GM12878 (cell line): ENCODE data around the gene IL22RA2. TPM values are rescaled to one million over a fixed set of nuclear protein-coding genes. Genes with fewer than 3 reads are reported as not detected.

ENCODE experiments used
- ATF3 ChIP-seq: IDR thresholded peaks from 2 replicates; pipeline ENCODE4 v1.6.1; 2011; ENCODE audit warnings: low read depth, mild to moderate bottlenecking, low read length, moderate library complexity, borderline replicate concordance; ENCODE audit errors: extremely low read depth
- BRCA1 ChIP-seq: IDR thresholded peaks from 2 replicates; pipeline ENCODE4 v1.6.1; 2011; ENCODE audit warnings: low read depth, low read length, improper control_type of control experiment
- CUX1 ChIP-seq: IDR thresholded peaks from 2 replicates; pipeline ENCODE4 v1.6.1; 2012; ENCODE audit warnings: improper control_type of control experiment, low read depth, low read length; ENCODE audit not compliant: insufficient replicate concordance
- ESRRA ChIP-seq: IDR thresholded peaks from 2 replicates; pipeline ENCODE4 v1.6.1; 2012; ENCODE audit warnings: mild to moderate bottlenecking, low read length, improper control_type of control experiment
- FOXM1 ChIP-seq: IDR thresholded peaks from 2 replicates; pipeline ENCODE4 v1.6.1; 2012; ENCODE audit warnings: low read depth, mild to moderate bottlenecking, inconsistent platforms, low read length, moderate library complexity
- MAX ChIP-seq: IDR thresholded peaks from 2 replicates; pipeline ENCODE4 v1.6.1; 2012; ENCODE audit warnings: low read depth, low read length, improper control_type of control experiment
- MEF2A ChIP-seq: IDR thresholded peaks from 2 replicates; pipeline ENCODE4 v1.6.1; 2011; ENCODE audit warnings: low read depth, mild to moderate bottlenecking, low read length, moderate library complexity; ENCODE audit not compliant: insufficient read depth
- MYB ChIP-seq: fragments of 150-350 bp; IDR thresholded peaks from 2 replicates; pipeline ENCODE4 v1.6.1; 2014; ENCODE audit warnings: mild to moderate bottlenecking, low read depth, low read length, borderline replicate concordance
- NFIC ChIP-seq: IDR thresholded peaks from 2 replicates; pipeline ENCODE4 v1.6.1; 2012; ENCODE audit warnings: low read depth, mild to moderate bottlenecking, inconsistent platforms, low read length, moderate library complexity
- NR2C2 ChIP-seq: IDR thresholded peaks from 2 replicates; pipeline ENCODE4 v1.6.1; 2011; ENCODE audit warnings: borderline replicate concordance, low read depth; ENCODE audit not compliant: control insufficient read depth, insufficient read length
- PAX8 ChIP-seq: fragments of 450-650 bp; IDR thresholded peaks from 2 replicates; pipeline ENCODE4 v1.6.1; 2017; ENCODE audit warnings: mild to moderate bottlenecking, moderate library complexity
- PBX3 ChIP-seq: IDR thresholded peaks from 2 replicates; pipeline ENCODE4 v1.6.1; 2011; ENCODE audit warnings: mild to moderate bottlenecking, low read depth, low read length, moderate library complexity; ENCODE audit not compliant: insufficient replicate concordance
- REST ChIP-seq: IDR thresholded peaks from 2 replicates; pipeline ENCODE4 v1.6.1; 2012; ENCODE audit warnings: mild to moderate bottlenecking, low read depth, low read length
- RFX5 ChIP-seq: IDR thresholded peaks from 2 replicates; pipeline ENCODE4 v1.6.1; 2011; ENCODE audit warnings: low read depth, low read length, improper control_type of control experiment
- SPI1 ChIP-seq: IDR thresholded peaks from 2 replicates; pipeline ENCODE4 v1.6.1; 2011; ENCODE audit warnings: low read depth, mild to moderate bottlenecking, low read length, moderate library complexity, borderline replicate concordance; ENCODE audit not compliant: insufficient read depth
- TBL1XR1 ChIP-seq: IDR thresholded peaks from 2 replicates; pipeline ENCODE4 v1.6.1; 2012; ENCODE audit warnings: low read depth, low read length, improper control_type of control experiment
- TCF3 ChIP-seq: IDR thresholded peaks from 2 replicates; pipeline ENCODE4 v1.6.1; 2012; ENCODE audit warnings: low read depth, mild to moderate bottlenecking, low read length, borderline replicate concordance; ENCODE audit not compliant: insufficient read depth
- USF2 ChIP-seq: IDR thresholded peaks from 2 replicates; pipeline ENCODE4 v1.6.1; 2011; ENCODE audit warnings: low read depth, low read length, improper control_type of control experiment, borderline replicate concordance
- WRNIP1 ChIP-seq: IDR thresholded peaks from 2 replicates; pipeline ENCODE4 v1.6.1; 2011; ENCODE audit warnings: low read depth, low read length, improper control_type of control experiment, borderline replicate concordance
- polyA plus RNA-seq, 11 experiments: library from polyadenylated mRNA; depleted of rRNA in 4 of 11; unstranded in 6 of 11; stranded (reverse) in 5 of 11; fragments of >200 nt; fragmentation: Nextera tagmentation in 4 of 11; fragmentation: Illumina TruSeq in 1 of 11; extraction: Ambion mirVana in 4 of 11; extraction: Trizol in 1 of 11; gene quantifications; 1 replicate in 1 of 11; 2 replicates in 10 of 11; pipeline versions ENCODE4 v1.2.1 to v1.2.3, GENCODE V29; 2011 to 2016; ENCODE audit warnings: inconsistent platforms in 2 of 11, missing spikeins in 2 of 11, low read depth in 1 of 11
- total RNA-seq, 4 experiments: library from RNA; depleted of rRNA in 3 of 4; stranded (reverse); fragments of >200 nt in 3 of 4; fragmentation: Illumina TruSeq in 1 of 4; extraction: Trizol in 1 of 4; gene quantifications; 2 replicates each; pipeline versions ENCODE4 v1.2.1 to v1.2.3, GENCODE V29; 2013 to 2021

IL22RA2 gene
- total and polyA plus RNA-seq, 10 of the 15 experiments (the other 5 are each of a cell fraction or from before 2014, with no cell fraction given) = 0.05 to 0.22 (median 0.09) TPM; not detected in 3

- TF ChIP-seq ESRRA (no peak), MAX (no peak), PBX3 (no peak), NFIC (peak; percentile 63), MYB (no peak), MEF2A (peak; percentile 70), CUX1 (no peak), TCF3 (peak; percentile 26; the same call in 1 of the 2 replicates), WRNIP1 (no peak), BRCA1 (no peak), PAX8 (no peak), FOXM1 (peak; percentile 48; the same call in 1 of the 2 replicates), SPI1 (no peak), RFX5 (no peak), REST (no peak), NR2C2 (no peak), ATF3 (no peak), USF2 (no peak), TBL1XR1 (no peak)
These were observed 50.8 kb downstream of the IL22RA2 start (continued) for GRCh38 chr6:137122612-137123011.
